Measurements from ENCODE around the gene GZMM.

The GZMM gene

GRCh38 chr19:596263-596655, 52.4 kb downstream of the GZMM start:
- Mint-ChIP-seq H3K27ac (ENCODE audit: low read depth) (no peak overlapping the region), H3K36me3 (ENCODE audit: insufficient read depth) (peaks cover 4% of the 10 kb centered on the region), H3K27me3 (no peaks in the 10 kb centered on the region), H3K9me3 (no peaks in the 10 kb centered on the region), H3K4me1 (no peaks in the 10 kb centered on the region), H3K4me3 (no peak overlapping the region)
- no peak for DNase-seq (ENCODE audit: low spot score in 2 of 2)
- no peak for ATAC-seq (replicated peaks; ENCODE audit: extremely low read depth, poor library complexity, severe bottlenecking)

GRCh38 chr19:597406-598315, 53.8 kb downstream of the GZMM start:
- Mint-ChIP-seq H3K4me1 (no peaks in the 10 kb centered on the region), H3K4me3 (no peak overlapping the region), H3K36me3 (ENCODE audit: insufficient read depth) (peaks cover 4% of the 10 kb centered on the region), H3K9me3 (no peaks in the 10 kb centered on the region), H3K27ac (ENCODE audit: low read depth) (no peak overlapping the region), H3K27me3 (no peaks in the 10 kb centered on the region)
- no peak for ATAC-seq (replicated peaks; ENCODE audit: extremely low read depth, poor library complexity, severe bottlenecking)
- DNase-seq (ENCODE audit: low spot score in 2 of 2): no peak
